ENCODE results near the gene WDFY4.

Gene WDFY4

GRCh38 chr10:48931188-48931587 is 246.5 kb downstream of the WDFY4 start:
- DNase-seq = no peak

- DNase-seq = no peak
Measured at GRCh38 chr10:48932831-48933664, 248.4 kb downstream of the WDFY4 start.

- DNase-seq = no peak
Measured at GRCh38 chr10:48934672-48935501, 250.2 kb downstream of the WDFY4 start.

DNA sequence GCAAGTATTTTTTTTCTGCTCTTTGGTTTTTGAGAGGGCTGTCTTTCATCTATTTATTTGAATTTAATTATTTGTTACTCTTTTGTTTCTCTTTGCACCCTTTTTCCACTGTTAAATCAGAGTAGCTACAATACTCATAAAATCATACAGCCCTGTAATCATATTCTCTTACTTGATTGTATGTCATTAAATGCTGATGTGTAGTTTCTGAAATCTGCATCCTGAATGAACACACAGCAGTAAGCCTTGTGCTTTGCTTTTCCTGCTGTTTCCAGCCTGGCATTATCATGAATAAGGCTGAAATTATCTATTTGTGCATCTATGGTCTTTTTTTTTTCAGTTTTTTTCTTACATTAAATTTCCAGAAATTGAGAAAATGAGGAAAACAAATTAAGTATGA is 250.9 kb downstream of the WDFY4 start:
- no peak for DNase-seq

DNA sequence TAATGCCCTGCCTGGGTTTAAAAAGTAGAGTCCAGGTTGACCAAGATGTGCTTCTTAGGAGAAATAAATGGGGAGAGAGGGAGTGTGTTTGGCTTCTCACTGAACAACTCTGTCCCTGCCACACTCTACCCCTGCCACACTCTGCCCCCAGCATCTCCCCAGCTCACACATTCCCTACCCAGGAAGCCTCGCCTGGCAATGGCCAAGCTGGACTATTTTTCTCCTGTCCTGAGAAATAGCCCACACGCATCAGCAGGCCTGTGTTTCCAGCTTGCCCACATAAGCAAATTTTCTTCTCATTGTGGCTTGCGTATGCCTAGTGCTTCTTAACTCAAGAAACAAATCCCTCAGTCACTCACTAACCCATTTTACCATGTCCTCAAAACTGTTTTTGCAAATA is 253.1 kb downstream of the WDFY4 start:
- no peak for DNase-seq

- DNase-seq = no peak
Measured at GRCh38 chr10:48938281-48938680, 253.6 kb downstream of the WDFY4 start.

GRCh38 chr10:48938990-48939536 is 254.4 kb downstream of the WDFY4 start:
- no peak for DNase-seq

GRCh38 chr10:48939790-48940325 is 255.2 kb downstream of the WDFY4 start, which contains the start of gene LRRC18:
TSS of gene LRRC18 (minus strand) at chr10:48939840. CDS start at chr10:48914155, 25,685 bp downstream.
- no peak for DNase-seq

GRCh38 chr10:48940372-48940771 is 255.7 kb downstream of the WDFY4 start:
- DNase-seq = no peak

- DNase-seq = no peak
Measured at GRCh38 chr10:48940958-48941357, 256.3 kb downstream of the WDFY4 start.

DNA sequence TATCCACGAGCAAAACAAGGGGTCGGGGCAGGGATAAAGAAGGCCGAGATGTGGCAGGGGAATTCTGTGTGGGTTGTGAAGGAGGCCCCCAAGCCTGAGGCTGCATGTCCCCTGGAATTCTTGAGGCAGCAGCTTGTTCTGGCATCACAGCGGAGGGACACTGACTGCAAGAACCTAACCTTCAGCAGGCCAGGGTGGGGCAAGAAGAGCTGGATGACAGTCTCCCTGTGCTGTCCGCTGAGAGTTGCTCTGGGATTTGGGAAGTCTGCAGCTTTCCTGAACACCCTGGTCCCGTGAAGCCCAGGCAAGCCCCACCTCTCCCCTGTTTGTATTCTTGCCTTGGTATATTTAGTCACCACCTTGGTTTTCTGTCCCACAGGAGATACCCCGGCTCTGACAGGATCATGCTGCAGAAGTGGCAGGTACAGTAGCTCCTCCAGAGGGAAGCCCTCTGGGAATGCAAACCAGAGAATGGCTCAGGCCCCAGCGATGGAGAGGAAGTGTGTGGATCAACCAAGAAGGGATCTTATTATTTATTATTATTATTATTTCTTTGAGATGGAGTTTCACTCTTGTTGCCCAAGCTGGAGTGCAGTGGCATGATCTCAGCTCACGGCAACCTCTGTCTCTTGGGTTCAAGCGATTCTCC is 256.9 kb downstream of the WDFY4 start:
- no peak for DNase-seq

- DNase-seq = no peak
Measured at GRCh38 chr10:48943096-48943495, 258.4 kb downstream of the WDFY4 start.

DNA sequence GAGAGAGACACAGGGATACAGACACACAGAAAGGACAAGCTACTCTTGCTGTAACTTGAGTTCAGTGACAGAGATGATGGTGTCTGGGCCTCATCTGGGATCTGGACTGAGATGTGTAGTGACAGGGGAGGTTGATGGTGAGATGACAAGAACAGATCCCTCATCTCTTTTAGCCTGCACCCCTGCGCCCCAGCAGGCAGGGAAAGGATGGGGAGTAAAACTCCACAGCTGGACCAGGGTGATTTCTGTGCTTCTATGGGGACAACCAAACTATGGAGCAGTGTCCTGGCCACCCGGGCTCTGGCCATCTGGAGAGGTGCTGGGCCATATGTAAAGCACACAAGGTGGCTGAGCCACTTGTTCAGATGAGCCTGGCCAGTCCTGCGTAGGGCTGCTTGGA is 259.5 kb downstream of the WDFY4 start:
- DNase-seq = no peak

- no peak for DNase-seq
Measured at GRCh38 chr10:48945441-48946130, 260.9 kb downstream of the WDFY4 start.

- no peak for DNase-seq
Measured at GRCh38 chr10:48946332-48946731, 261.7 kb downstream of the WDFY4 start.

- DNase-seq = no peak
Measured at GRCh38 chr10:48946891-48947500, 262.3 kb downstream of the WDFY4 start.

- no peak for DNase-seq
Measured at GRCh38 chr10:48947690-48948469, 263.2 kb downstream of the WDFY4 start.

GRCh38 chr10:48948470-48949037 is 263.9 kb downstream of the WDFY4 start:
- no peak for DNase-seq

- no peak for DNase-seq
Measured at GRCh38 chr10:48951707-48952106, 267.0 kb downstream of the WDFY4 start.

DNA sequence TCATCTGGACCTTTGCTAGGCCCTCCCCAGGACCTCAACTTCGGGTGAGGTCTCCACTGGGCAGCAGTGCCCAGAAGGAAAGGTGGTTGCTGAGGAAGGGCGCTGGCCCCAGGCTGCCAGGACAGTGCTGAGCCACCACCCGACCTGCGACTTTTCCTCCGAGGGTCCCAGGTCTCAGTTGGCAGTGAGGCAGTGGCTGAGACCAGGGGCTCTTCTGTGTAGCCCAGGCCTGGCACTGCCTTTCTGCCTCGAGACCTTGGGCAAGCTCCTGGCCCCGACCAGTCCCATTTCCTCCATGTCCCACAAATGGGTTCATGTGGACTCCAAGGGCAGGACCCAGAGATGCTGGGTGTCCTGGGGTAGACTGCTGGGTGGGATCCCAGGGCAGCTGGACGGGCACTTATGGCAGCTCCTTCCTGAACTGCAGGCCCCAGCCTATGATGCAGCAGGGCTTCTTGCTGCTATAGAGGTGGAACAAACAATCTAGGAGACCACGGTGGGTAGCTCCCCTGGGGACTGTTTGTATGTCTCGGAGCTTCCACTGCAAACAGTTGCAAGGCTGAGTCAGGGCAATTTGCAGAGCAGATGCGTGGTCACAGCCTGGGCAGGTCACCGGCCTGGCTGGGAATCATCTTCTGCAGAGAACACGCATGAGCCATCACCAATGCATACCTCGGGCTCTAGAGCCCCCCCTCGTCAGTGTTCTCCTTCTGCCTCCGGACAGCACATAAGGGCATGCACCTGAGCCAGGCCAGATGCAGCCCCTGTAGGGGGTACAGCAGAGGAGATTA is 272.9 kb downstream of the WDFY4 start:
- DNase-seq = no peak
